ENCODE data around the gene ARHGAP26. TPM values are rescaled to one million over a fixed set of nuclear protein-coding genes. Genes with fewer than 3 reads are reported as not detected.
A peak's percentile ranks its signal among the peaks of the same experiment; 100 is the strongest.

The ARHGAP26 gene
- total and polyA plus RNA-seq, 12 donors = 7.5 to 45.8 (median 37.2) TPM

DNA sequence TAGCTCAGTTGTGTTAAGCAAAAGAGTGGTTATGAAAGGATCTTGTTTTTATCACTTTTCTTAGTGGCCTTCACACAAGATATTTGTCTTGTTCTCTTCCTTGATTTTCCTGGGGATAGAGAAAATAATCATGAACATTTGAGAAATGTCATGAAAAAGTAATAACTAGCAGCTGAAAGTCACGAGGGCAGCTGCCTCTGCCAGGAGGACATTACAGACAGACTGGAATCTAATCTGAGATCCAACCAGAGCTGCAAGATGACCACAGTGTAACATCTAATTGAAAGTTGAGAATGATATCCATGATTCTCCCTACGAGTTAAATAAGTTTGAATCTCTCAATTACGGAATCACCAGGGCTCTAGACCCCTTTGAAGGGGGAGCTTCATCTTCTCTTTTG lies 274.9 kb downstream of the ARHGAP26 start:
- 77 to 82% methylated on average over 3 of the region's 3 CpGs for whole genome bisulfite sequencing, 2 donors
- no peak for ATAC-seq

DNA sequence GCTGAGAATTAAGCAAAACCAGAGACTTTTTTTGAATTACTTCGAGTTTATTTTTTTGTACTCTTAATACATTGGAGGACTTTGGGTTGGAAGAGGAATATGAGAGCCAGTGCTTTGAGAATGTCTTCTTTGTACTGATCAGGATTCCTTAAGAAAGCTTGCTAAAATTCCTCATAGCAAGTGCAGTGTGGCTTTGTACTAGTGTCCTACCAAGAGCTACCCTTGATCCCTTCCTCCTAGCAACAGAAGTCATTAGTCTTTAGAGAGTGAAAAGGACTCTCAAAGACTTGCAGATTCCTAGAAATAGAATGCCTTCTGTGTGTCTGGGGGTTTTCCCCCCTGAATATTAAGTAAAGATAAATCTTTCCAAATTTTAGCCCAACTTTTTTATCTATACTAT lies 276.1 kb downstream of the ARHGAP26 start:
- TF ChIP-seq, protein P1, sequence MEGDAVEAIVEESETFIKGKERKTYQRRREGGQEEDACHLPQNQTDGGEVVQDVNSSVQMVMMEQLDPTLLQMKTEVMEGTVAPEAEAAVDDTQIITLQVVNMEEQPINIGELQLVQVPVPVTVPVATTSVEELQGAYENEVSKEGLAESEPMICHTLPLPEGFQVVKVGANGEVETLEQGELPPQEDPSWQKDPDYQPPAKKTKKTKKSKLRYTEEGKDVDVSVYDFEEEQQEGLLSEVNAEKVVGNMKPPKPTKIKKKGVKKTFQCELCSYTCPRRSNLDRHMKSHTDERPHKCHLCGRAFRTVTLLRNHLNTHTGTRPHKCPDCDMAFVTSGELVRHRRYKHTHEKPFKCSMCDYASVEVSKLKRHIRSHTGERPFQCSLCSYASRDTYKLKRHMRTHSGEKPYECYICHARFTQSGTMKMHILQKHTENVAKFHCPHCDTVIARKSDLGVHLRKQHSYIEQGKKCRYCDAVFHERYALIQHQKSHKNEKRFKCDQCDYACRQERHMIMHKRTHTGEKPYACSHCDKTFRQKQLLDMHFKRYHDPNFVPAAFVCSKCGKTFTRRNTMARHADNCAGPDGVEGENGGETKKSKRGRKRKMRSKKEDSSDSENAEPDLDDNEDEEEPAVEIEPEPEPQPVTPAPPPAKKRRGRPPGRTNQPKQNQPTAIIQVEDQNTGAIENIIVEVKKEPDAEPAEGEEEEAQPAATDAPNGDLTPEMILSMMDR (IDR thresholded peaks at IDR 0.05) = no peak
- Histone ChIP-seq H3K27ac (no peak overlapping the region), H3K4me1 (peaks cover 4 to 34% (median 19%) of the 10 kb centered on the region in 9 donors), H3K27me3 (no peaks in the 10 kb centered on the region), H3K4me3 (no peak overlapping the region), H3K9me3 (no peaks in the 10 kb centered on the region), H3K36me3 (peaks cover 0 to 50% (median 6%) of the 10 kb centered on the region in 9 donors)
- ATAC-seq = no peak
- WGBS, 2 donors = 98 to 100% methylated on average over 1 of the region's 1 CpG
- intact Hi-C loops (cut with DNase I) = loop anchor here in 1 of 10 donors (10.0 kb wide), 1 partner anchor 458 kb away; no protein-coding TSS in a partner anchor
- DNase-seq = no peak

More for the DNA sequence above, 274.9 kb downstream of the ARHGAP26 start:
- Histone ChIP-seq H3K4me1 (peaks cover 4 to 26% (median 11%) of the 10 kb centered on the region in 9 donors), H3K36me3 (peaks cover 0 to 56% (median 4%) of the 10 kb centered on the region in 9 donors), H3K27ac (peak overlapping the region in 3 of 10 donors; percentile 16 to 20 (median 18)), H3K4me3 (no peak overlapping the region), H3K9me3 (no peaks in the 10 kb centered on the region), H3K27me3 (no peaks in the 10 kb centered on the region)
- DNase-seq = no peak
- intact Hi-C loops (cut with DNase I) = loop anchor here in 1 of 10 donors (10.0 kb wide), 1 partner anchor 460 kb away; no protein-coding TSS in a partner anchor
- TF ChIP-seq, protein P1 (IDR thresholded peaks at IDR 0.05) = no peak

DNA sequence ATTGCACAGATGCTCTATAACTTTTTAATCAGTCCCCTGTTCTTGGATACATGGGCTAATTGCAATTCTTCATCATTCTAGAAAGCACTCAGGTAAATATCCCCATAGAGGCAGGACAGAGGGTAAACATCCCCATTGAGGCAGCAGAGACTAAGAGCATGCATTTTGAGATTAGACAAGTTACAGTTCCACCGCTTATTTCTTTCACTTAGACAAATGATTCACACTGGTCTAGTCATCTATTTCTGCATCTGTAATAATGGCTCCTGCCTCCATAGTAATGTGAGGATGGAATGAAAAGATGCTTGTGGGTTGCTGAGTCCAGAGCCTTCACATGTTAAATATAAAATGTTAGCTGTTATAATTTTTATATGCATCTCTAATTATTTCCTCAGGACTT lies 276.9 kb downstream of the ARHGAP26 start:
- 87 to 89% methylated on average over 1 of the region's 1 CpG for WGBS, 2 donors
- no peak for ATAC-seq
- Histone ChIP-seq H3K27ac (no peak overlapping the region), H3K9me3 (no peaks in the 10 kb centered on the region), H3K4me1 (peaks cover 1 to 34% (median 22%) of the 10 kb centered on the region in 9 donors), H3K4me3 (no peak overlapping the region), H3K36me3 (peaks cover 0 to 43% (median 6%) of the 10 kb centered on the region in 9 donors), H3K27me3 (no peaks in the 10 kb centered on the region)
- intact Hi-C loops (cut with DNase I) = loop anchor here in 1 of 10 donors (10.0 kb wide), 1 partner anchor 458 kb away; no protein-coding TSS in a partner anchor
- TF ChIP-seq, protein P1 (IDR thresholded peaks at IDR 0.05) = no peak
- no peak for DNase-seq

DNA sequence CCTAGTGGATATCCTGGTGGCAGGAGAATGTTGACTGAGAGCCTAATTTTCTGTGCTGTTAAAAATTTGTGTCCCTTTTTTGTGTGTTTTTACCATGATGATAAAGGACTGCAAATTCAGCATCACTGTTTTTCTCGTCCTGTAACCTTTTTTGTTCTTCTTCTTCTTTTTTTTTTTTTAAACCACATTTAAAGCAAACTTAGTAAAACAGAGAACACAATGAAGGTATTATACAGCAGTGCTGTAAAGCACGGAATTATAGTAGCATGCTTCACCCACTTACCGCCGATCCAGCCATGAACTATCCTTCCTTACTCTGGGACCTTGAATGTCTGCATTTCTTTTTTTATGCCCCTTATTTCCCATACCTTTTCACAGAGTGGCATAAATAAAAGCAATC lies 280.0 kb downstream of the ARHGAP26 start:
- H3K27ac ChIP-seq = peak overlapping the region in 4 of 10 donors; percentile 13 to 87 (median 84)
- DNase-seq = no peak
- H3K4me3 ChIP-seq = no peak overlapping the region
- H3K4me1 ChIP-seq = peaks cover 2 to 50% (median 40%) of the 10 kb centered on the region in 9 donors
- H3K36me3 ChIP-seq = peaks cover 0 to 26% (median 0%) of the 10 kb centered on the region in 9 donors
- ATAC-seq = no peak
- WGBS, 2 donors = 95 to 97% methylated on average over 4 of the region's 4 CpGs
- no peaks in the 10 kb centered on the region for H3K27me3 ChIP-seq
- no peaks in the 10 kb centered on the region for H3K9me3 ChIP-seq
- TF ChIP-seq, protein P1 (IDR thresholded peaks at IDR 0.05) = no peak
- intact Hi-C loops (cut with DNase I) = loop anchor here in 1 of 10 donors (10.0 kb wide), 1 partner anchor 45 kb away; no protein-coding TSS in a partner anchor

Data from heart right ventricle (tissue), 16 donors.